Measurements from ENCODE around the gene PTX4. TPM values are rescaled to one million over a fixed set of nuclear protein-coding genes. Genes with fewer than 3 reads are reported as not detected.

The PTX4 gene
- total RNA-seq, 6 experiments from 2014 or later = 0.14 to 0.24 (median 0.18) TPM; not detected in 2

DNA sequence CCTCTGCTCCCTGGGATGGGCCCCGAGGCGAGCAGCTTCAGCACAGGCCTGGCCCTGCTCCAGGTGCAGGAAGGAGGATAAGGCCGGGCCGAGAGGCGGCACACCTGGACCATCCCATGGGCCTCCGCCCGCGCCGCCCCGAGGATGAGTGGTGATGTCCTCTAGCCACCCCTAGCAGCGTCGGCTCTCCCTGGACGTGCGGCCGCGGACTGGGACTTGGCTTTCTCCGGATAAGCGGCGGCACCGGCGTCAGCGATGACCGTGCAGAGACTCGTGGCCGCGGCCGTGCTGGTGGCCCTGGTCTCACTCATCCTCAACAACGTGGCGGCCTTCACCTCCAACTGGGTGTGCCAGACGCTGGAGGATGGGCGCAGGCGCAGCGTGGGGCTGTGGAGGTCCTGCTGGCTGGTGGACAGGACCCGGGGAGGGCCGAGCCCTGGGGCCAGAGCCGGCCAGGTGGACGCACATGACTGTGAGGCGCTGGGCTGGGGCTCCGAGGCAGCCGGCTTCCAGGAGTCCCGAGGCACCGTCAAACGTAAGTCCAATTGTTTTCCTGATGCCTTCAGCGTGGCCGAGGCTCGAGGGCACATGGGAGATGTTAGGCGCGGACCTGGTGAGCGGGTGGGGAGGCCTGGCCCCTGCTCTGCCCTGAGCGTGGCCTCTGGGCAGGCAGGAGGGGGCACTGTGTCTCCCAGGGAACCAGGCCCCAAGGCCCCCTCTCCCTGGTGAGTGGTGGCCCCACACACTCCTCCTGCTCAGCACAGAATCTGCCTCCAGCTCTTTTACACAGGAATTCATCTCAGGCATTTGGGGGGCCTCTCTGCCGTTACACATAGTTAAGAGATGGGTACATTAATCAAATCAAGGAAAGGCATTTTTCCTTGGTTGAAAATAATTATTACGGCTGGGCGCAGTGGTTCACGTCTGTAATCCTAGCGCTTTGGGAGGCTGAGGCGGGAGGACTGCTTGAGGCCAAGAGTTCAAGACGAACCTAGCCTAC is 45.6 kb upstream of the PTX4 start:
- Mint-ChIP-seq H3K4me1 (ENCODE audit: low read depth) (peaks cover 55% of the 10 kb centered on the region), H3K4me3 (peak overlapping the region; percentile 91), H3K9me3 (no peaks in the 10 kb centered on the region), H3K36me3 (ENCODE audit: low read depth) (peaks cover 24% of the 10 kb centered on the region), H3K27me3 (ENCODE audit: insufficient read depth) (peaks cover 7% of the 10 kb centered on the region), H3K27ac (peak overlapping the region; percentile 78)
- TF ChIP-seq CTCF (IDR thresholded peaks at IDR 0.05) = peak; percentile 28; the same call in 1 of the 2 replicates
- DNase-seq = peak; percentile 36

DNA sequence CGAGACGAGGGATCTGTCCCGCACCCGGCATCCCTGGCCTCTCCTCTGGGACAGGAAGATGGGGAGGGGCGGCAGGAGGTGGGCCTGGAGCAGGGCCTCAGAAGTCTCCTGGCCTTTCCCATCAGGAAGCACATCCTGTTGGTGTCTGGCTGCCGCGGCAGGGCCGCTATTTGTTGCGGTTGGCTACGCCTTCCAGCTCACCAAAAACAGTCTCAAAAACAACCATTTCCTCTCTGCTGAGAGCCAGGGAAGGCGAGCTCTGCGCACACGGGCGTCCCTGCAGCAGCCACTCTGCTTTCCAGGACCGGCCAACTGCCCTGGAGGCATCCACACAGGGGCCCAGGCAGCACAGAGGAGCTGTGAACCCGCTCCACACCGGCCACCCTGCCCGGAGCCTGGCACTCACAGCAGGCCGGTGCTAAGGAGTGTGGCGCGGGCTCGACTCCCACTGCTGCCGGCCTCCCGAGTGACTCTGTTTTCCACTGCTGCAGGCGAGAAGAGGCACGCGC is 44.8 kb upstream of the PTX4 start, which contains the start of gene TMEM204:
TSS of gene TMEM204 (plus strand) at position 224 of the 509 bp plus-strand sequence. CDS start 610 bp downstream, outside the sequence.
- peak within 1 kb of the TSS; percentile 78 for H3K27ac Mint-ChIP-seq
- peak within 1 kb of the TSS; percentile 91 for H3K4me3 Mint-ChIP-seq
- H3K36me3 Mint-ChIP-seq (ENCODE audit: low read depth) = peaks cover 24% of the 10 kb centered on the region
- H3K9me3 Mint-ChIP-seq = no peaks in the 10 kb centered on the region
- no peak for TF ChIP-seq CTCF (IDR thresholded peaks at IDR 0.05)
- H3K4me1 Mint-ChIP-seq (ENCODE audit: low read depth) = peaks cover 55% of the 10 kb centered on the region
- H3K27me3 Mint-ChIP-seq (ENCODE audit: insufficient read depth) = peaks cover 6% of the 10 kb centered on the region
- DNase-seq = peak; percentile 70

GRCh38 chr16:1532771-1533170 is 44.0 kb upstream of the PTX4 start:
- H3K9me3 Mint-ChIP-seq = no peaks in the 10 kb centered on the region
- no peak for DNase-seq
- peaks cover 27% of the 10 kb centered on the region for H3K36me3 Mint-ChIP-seq (ENCODE audit: low read depth)
- no peak for TF ChIP-seq CTCF (IDR thresholded peaks at IDR 0.05)
- peaks cover 60% of the 10 kb centered on the region for H3K4me1 Mint-ChIP-seq (ENCODE audit: low read depth)
- peak overlapping the region; percentile 91 for H3K4me3 Mint-ChIP-seq
- H3K27me3 Mint-ChIP-seq (ENCODE audit: insufficient read depth) = peaks cover 6% of the 10 kb centered on the region
- H3K27ac Mint-ChIP-seq = peak overlapping the region; percentile 78

DNA sequence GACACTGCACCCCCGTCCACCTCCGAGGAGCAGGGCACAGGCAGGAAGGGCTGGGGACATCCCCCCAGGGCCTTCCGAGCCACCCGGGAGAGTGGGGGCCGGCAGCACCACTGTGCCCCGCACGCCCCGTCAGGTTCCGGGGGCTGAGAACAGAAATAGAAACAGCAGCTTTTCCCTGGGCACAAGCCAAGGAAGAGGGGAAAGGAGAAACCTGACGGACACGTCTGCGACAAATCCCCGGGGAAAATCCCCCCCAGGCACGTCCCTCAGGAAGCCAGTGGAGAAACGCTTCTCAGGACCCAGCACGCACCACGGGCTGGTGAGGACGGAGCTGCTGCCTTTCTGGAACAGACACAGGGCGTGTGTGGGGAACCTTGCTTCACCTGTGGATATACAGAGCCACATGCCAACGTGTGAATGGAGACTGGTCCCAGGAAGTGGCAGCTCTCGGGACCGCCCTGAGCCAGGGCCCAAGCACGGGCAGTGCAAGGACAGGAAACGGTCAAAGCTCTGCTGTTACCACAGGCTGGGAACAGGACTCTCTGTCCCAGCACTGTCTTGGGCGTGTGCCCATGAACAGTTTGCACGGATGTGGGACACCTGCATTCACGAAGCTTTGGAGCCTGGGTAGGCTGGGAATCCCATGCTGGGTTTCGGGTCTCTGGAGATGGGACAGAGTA is 43.5 kb upstream of the PTX4 start:
- Mint-ChIP-seq H3K4me3 (peak overlapping the region; percentile 50), H3K9me3 (no peaks in the 10 kb centered on the region), H3K27me3 (ENCODE audit: insufficient read depth) (peaks cover 3% of the 10 kb centered on the region), H3K4me1 (ENCODE audit: low read depth) (peaks cover 60% of the 10 kb centered on the region), H3K36me3 (ENCODE audit: low read depth) (peaks cover 23% of the 10 kb centered on the region), H3K27ac (peak overlapping the region; percentile 78)
- peak; percentile 3 for DNase-seq
- TF ChIP-seq CTCF (IDR thresholded peaks at IDR 0.05) = no peak

DNA sequence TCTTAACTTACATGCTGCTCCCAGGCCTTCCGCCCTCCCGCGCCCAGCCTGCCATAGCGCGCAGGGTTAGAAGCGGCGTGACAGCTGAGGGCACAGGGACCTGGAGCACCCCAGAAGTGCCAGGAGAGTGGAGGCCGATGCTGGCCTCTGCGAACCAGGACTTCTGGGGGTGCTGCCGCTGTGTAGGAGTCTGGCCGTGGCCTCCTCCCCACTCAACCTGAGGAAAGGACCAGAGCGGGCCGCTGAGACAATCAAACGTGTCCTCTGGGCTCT is 42.8 kb upstream of the PTX4 start:
- H3K4me3 Mint-ChIP-seq = peak overlapping the region; percentile 17; the same call in 1 of the 2 replicates
- H3K36me3 Mint-ChIP-seq (ENCODE audit: low read depth) = peaks cover 17% of the 10 kb centered on the region
- H3K4me1 Mint-ChIP-seq (ENCODE audit: low read depth) = peaks cover 56% of the 10 kb centered on the region
- peak overlapping the region; percentile 78 for H3K27ac Mint-ChIP-seq
- H3K27me3 Mint-ChIP-seq (ENCODE audit: insufficient read depth) = peaks cover 3% of the 10 kb centered on the region
- TF ChIP-seq CTCF (IDR thresholded peaks at IDR 0.05) = no peak
- H3K9me3 Mint-ChIP-seq = no peaks in the 10 kb centered on the region
- no peak for DNase-seq

Data from HFFc6 (cell line).